HG02981 (cell line): ENCODE data around the gene KISS1R.
"Not testable (repeated sequence)": the region's sequence is repeated elsewhere in the genome, so short reads cannot be mapped to it uniquely, and the experiment has no call there.

Experiments used
- ATAC-seq: cut with Tn5 transposase; IDR thresholded peaks from one replicate; pipeline ENCODE4 v1.9.1; 2021; ENCODE audit warnings: mild to moderate bottlenecking, moderate library complexity; ENCODE audit not compliant: unreplicated experiment

Gene KISS1R

GRCh38 chr19:952049-952679 is 35.0 kb downstream of the KISS1R start:
- ATAC-seq, result no peak

- no peak for ATAC-seq
Observed at GRCh38 chr19:952680-953444, 35.7 kb downstream of the KISS1R start.

GRCh38 chr19:953445-954271 is 36.5 kb downstream of the KISS1R start:
- ATAC-seq, result no peak

- no peak for ATAC-seq
Observed at GRCh38 chr19:954272-954671, 37.1 kb downstream of the KISS1R start.

- ATAC-seq, result no peak
Observed at GRCh38 chr19:954672-955494, 37.8 kb downstream of the KISS1R start.

- ATAC-seq, result no peak
Observed at GRCh38 chr19:955803-956765, 39.0 kb downstream of the KISS1R start.

- no peak for ATAC-seq
Observed at GRCh38 chr19:956766-957440, 39.8 kb downstream of the KISS1R start.

- not testable (repeated sequence) for ATAC-seq
Observed at GRCh38 chr19:957578-957977, 40.4 kb downstream of the KISS1R start.

GRCh38 chr19:958967-959855 is 42.1 kb downstream of the KISS1R start:
- ATAC-seq, result no peak

- no peak for ATAC-seq
Observed at GRCh38 chr19:960020-960419, 42.9 kb downstream of the KISS1R start.

- ATAC-seq, result no peak
Observed at GRCh38 chr19:960601-960938, 43.4 kb downstream of the KISS1R start.

- ATAC-seq, result no peak
Observed at GRCh38 chr19:961866-962620, 44.9 kb downstream of the KISS1R start.

GRCh38 chr19:962683-963400 is 45.7 kb downstream of the KISS1R start:
- no peak for ATAC-seq

- ATAC-seq, result no peak
Observed at GRCh38 chr19:963486-963951, 46.4 kb downstream of the KISS1R start.

GRCh38 chr19:964116-964520 is 47.0 kb downstream of the KISS1R start:
- no peak for ATAC-seq

- ATAC-seq, result no peak
Observed at GRCh38 chr19:964761-965694, 47.9 kb downstream of the KISS1R start.
